AG08396 (cell line): ENCODE measurements around the gene INO80E.
"Not testable (repeated sequence)": the region's sequence is repeated elsewhere in the genome, so short reads cannot be mapped to it uniquely, and the experiment has no call there.

ENCODE experiments used
- DNase-seq: peaks from one replicate; pipeline ENCODE4 v3.0.0; 2012; ENCODE audit warnings: low spot score, mixed read lengths

Gene INO80E

GRCh38 chr16:30009990-30010843 is 14.2 kb downstream of the INO80E start:
- DNase-seq: no peak

DNA sequence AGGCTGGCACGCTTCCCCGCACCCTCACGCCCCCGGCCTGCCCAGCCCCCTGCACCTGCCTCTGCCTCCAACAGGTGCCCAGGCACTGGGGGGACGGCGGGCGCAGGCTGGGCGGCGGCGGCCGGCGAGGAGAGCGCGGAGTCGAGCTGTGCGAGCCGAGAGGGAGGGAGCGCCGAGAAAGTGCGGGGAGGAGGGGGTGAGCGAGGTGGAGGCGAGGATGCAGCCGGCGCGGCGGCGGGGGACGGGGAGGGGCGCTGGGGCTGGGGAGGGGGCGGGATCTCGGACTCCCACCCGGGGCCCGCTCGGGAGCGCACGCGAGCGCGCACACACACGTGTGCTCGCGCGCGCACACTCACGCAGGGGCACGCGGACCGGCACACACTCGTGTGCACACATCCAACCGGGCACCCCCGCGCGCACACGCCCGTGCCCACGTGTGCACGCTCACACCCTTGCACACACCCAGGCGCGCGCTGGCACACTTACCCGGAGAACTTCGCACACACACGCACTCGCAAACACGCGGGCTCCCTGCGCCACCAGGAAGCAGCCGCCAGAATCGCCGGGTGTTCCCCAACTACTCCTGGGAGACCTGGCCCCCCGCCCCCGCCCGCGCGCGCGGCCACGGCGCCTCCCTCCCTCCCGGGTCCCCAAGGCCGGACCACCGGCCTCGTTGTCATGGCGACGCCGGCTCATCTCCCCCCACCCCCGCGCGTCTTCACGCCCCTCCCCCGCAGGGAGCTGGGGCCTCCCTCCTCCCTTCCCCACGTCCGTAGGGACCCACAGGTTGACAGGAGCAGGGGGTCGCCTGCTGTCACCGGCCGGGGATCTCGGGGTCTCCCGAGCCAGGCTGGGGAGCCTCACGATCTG is 15.0 kb downstream of the INO80E start, which contains the start of gene DOC2A:
Gene DOC2A, minus strand, starts transcription at position 184 of the 870 bp plus-strand sequence. CDS start 805 bp downstream, outside the sequence.
- peak; percentile 53 for DNase-seq

GRCh38 chr16:30011714-30012504 is 15.9 kb downstream of the INO80E start:
- DNase-seq: no peak

DNA sequence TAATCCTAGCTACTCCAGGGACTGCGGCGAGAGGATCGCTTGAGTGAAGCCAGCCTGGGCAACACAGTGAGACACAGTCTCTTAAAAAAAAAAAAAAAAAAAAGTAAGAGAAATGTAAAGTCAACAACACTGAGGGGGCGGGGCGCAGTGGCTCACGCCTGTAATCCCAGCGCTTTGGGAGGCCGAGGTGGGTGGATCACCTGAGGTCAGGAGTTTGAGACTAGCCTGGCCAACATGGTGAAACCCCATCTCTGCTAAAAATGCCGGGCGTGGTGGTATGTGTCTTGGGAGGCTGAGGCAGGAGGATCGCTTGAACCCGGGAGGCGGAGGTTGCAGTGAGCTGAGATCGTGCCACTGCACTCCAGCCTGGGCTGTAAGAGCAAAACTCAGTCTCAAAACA is 16.6 kb downstream of the INO80E start:
- DNase-seq: not testable (repeated sequence)

DNA sequence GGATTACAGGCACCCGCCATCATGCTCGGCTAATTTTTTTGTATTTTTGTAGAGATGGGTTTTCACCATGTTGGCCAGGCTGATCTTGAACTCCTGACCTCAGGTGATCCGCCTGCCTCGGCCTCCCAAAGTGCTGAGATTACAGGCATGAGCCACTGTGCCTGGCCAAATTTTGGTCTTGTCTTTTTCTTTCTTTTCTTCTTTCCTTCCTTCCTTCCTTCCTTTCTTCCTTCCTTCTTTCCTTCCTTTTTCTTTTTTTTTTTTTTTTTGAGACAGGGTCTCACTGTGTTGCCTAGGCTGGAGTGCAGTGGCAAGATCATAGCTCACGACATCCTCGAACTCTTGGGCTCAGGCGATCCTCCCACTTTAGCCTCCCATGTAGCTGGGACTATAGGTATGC is 19.4 kb downstream of the INO80E start:
- DNase-seq: not testable (repeated sequence)

- DNase-seq: no peak
Measured at GRCh38 chr16:30016555-30017276, 20.7 kb downstream of the INO80E start.

DNA sequence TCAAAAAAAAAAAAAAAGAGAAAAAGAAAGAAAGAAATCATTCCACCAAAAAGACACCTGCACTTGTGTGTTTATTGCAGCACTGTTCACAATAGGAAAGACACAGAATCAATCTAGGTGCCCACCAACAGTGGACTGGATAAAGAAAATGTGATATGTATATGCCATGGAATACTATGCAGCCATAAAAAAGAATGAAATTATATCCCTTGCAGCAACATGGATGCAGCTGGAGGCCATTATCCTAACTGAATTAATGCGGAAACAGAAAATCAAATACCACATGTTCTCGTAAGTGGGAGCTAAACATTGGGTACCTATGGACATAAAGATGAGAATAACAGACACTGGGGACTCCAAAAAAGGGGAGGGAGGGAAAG is 21.2 kb downstream of the INO80E start:
- no peak for DNase-seq

DNA sequence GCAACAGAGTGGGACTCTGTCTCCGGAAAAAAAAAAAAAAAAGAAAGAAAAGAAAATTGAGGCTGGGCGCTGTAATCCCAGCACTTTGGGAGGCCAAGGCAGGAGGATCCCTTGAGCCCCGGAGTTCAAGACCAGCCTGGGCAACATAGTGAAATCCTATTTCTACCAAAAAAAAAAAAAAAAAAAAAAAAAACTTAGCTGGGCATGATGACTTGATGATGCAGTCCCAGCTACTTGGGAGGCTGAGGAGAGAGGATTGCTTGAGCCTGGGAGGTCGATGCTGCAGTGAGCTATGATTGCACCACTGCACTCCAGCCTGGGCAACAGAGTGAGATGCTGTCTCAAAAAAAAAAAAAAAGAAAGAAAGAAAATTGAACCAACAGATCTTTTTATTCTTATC is 21.9 kb downstream of the INO80E start:
- DNase-seq: not testable (repeated sequence)

GRCh38 chr16:30018731-30019158 is 22.7 kb downstream of the INO80E start:
- DNase-seq: no peak

GRCh38 chr16:30022887-30023286 is 26.8 kb downstream of the INO80E start, which contains the start of gene C16orf92:
Gene C16orf92, plus strand, starts transcription at chr16:30023198. Its CDS starts 143 bp downstream, at chr16:30023341.
- no peak for DNase-seq

DNA sequence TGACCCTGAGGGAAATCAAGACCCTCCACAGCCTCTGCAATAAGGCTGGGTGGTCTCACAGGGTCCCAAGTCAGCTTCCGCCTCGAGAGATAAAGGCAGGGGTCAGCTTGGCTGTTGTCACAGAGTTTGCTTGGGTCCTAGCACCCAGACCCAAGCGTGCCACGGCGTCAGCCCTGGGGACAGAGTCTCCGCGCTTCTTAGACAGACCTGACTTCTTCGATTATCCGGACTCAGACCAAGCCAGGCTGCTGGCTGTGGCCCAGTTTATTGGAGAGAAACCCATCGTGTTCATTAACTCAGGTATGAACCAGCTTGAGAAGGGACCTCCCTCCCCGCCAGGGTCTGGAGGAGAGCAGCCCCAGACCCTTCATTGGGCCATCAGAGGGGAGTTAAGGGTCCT is 27.5 kb downstream of the INO80E start:
- DNase-seq: no peak

DNA sequence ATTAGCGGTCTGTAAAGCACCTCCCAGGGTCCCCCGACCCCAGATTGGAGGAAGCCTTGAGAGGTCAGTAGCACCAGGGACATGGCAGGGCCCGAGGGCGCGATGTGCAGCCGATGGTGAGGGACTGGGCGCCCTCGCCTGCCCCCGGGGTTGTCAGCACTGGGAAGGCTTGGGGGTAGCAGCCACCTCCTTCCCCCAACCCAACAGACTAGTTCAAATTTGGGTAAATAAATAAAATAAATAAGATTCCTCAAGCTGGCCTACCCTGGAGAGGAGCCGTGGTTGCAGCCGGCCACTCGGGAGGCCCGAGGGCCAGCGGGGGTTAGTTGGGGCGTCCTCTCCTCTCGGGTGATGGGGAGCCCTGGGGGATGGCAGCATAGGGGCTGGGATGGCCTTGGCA is 28.4 kb downstream of the INO80E start:
- DNase-seq: no peak

DNA sequence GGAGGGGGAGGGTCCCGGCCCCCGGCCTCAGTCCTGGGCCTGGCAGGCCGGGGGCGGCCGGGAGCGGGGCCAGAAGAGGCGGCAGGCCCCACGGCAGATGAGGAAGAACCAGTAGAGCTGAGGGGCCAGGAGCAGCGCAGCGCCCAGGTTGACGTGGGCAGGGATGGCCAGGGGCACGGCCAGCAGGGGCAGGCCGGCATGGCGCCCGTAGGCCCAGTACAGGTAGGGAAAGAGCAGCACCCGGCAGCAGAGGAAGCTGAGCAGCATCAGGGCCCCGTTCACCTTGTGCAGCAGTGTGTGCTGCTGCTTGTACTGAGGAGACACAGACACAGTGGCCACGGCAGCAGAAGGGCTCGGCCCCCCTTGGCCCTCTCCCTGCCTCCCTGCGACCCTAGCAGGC is 29.1 kb downstream of the INO80E start:
- DNase-seq: no peak

DNA sequence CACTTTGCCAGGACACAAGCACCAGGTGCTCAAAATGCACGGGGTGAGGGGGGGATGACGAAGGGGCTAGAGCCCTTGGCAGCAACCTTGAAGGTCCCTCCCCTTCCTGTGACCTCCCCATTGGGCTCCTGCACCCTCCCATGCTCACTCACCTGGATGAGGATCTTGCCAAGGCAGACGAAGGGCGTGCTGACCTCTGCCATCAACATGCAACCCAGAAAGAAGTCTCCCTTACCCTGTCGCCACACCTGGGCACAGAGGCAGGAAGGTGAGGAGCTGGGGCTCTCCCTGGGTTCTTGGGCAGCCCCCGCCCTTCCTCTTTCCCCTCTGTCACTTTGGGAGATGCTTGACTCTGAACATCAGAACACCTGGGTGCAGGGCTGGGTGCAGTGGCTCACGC is 29.5 kb downstream of the INO80E start:
- DNase-seq: no peak

GRCh38 chr16:30026449-30026848 is 30.4 kb downstream of the INO80E start:
- DNase-seq: no peak

- no peak for DNase-seq
Measured at GRCh38 chr16:30027588-30028437, 31.8 kb downstream of the INO80E start.

DNA sequence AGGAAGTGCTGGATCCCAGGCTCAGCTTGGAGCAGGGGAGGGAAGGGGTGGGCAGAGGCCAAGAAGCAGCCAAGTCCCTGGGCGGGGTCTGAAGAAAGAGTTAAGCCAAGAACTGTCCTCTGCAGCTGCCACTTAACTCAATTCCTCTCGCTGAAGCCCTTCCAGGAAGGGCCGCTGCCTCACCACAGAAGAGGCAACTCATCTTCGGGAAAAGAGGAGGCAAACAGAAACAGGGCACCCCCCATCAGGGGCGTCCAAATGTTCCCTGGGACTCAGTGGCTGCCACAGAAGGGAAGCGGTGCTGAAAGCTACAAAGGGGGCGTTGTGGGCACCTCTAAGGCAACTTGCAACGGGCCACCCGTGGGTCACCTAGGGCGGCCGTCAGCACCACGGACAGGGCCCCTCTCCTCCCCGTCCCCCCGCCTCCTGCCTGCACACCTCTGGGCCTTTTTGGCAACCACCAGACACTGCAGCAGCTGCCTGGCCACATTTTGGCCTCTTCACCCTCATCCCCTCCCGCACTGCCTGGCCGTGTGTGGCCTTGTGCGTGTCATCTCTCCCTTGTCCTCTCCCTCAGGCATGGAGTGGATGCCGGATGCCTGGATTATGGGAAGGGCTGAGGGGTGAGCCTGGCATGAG is 32.5 kb downstream of the INO80E start:
- DNase-seq: no peak

GRCh38 chr16:30030011-30030685 is 34.1 kb downstream of the INO80E start:
- no peak for DNase-seq

- no peak for DNase-seq
Measured at GRCh38 chr16:30030841-30031413, 34.9 kb downstream of the INO80E start, which contains the start of gene TLCD3B. Gene TLCD3B, minus strand, starts transcription at chr16:30031271. Its CDS starts 744 bp downstream, at chr16:30030527.
